RWPE1 (cell line): ENCODE data around the gene PRELID3B.

Experiments used
- CTCF ChIA-PET: fragments of 350-600 bp; sonication (Branson Sonifier 250); formaldehyde crosslinking; extraction: SDS; loops from one replicate; lab custom pipeline; 2021; lab: Yijun Ruan, JAX
- POLR2A ChIA-PET: fragments of 400-600 bp; formaldehyde crosslinking; extraction: SDS; loops from one replicate; lab custom pipeline; 2020; ENCODE audit warnings: antibody characterized with exemption; ENCODE audit not compliant: low non-redundant PET; lab: Yijun Ruan, JAX
- DNase-seq: peaks from one replicate; pipeline ENCODE4 v3.0.0; 2012; ENCODE audit warnings: low spot score
- H3K27ac ChIP-seq: fragments of 450-650 bp; 2 replicates; pipeline ENCODE4 v1.5.1; 2017
- TF ChIP-seq, protein P1 (sequence below): fragments of 450-650 bp; conservative IDR thresholded peaks from 2 replicates; pipeline ENCODE4 v1.5.1; 2017; ENCODE audit warnings: low read depth, mild to moderate bottlenecking

Gene PRELID3B

DNA sequence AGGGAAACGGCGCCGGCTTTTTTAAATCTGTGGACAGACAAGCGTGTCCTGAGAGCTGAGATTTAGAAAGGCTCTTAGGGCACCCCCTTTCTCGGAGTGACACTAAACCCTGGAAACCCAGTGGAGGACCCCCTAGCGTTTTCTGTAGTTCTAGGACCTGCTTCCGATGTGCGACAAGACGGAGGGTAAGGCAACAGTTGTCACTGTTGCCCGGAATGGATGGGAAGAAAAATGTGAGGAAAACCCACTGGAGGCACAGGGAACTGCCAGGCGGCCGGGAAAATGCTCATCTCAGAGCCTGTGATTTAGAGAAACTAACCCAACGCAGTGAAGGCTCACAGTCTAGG, 9.9 kb downstream of the PRELID3B start:
- peak; percentile 56 for DNase-seq
- ChIA-PET POLR2A (interaction anchor here (0.5 to 2.0 kb wide), 10 partner anchors 8 to 202 kb away, joined by 3 to 20 read pairs (median 4); partner anchors contain the start of gene PRELID3B), CTCF (interaction anchor here (0.6 to 1.7 kb wide), 6 partner anchors 22 to 419 kb away, joined by 3 to 5 read pairs (median 4); no protein-coding TSS in a partner anchor)
- TF ChIP-seq, protein P1, sequence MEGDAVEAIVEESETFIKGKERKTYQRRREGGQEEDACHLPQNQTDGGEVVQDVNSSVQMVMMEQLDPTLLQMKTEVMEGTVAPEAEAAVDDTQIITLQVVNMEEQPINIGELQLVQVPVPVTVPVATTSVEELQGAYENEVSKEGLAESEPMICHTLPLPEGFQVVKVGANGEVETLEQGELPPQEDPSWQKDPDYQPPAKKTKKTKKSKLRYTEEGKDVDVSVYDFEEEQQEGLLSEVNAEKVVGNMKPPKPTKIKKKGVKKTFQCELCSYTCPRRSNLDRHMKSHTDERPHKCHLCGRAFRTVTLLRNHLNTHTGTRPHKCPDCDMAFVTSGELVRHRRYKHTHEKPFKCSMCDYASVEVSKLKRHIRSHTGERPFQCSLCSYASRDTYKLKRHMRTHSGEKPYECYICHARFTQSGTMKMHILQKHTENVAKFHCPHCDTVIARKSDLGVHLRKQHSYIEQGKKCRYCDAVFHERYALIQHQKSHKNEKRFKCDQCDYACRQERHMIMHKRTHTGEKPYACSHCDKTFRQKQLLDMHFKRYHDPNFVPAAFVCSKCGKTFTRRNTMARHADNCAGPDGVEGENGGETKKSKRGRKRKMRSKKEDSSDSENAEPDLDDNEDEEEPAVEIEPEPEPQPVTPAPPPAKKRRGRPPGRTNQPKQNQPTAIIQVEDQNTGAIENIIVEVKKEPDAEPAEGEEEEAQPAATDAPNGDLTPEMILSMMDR = peak; percentile 29; the same call in 1 of the 2 replicates
- peak overlapping the region; percentile 85 for H3K27ac ChIP-seq

DNA sequence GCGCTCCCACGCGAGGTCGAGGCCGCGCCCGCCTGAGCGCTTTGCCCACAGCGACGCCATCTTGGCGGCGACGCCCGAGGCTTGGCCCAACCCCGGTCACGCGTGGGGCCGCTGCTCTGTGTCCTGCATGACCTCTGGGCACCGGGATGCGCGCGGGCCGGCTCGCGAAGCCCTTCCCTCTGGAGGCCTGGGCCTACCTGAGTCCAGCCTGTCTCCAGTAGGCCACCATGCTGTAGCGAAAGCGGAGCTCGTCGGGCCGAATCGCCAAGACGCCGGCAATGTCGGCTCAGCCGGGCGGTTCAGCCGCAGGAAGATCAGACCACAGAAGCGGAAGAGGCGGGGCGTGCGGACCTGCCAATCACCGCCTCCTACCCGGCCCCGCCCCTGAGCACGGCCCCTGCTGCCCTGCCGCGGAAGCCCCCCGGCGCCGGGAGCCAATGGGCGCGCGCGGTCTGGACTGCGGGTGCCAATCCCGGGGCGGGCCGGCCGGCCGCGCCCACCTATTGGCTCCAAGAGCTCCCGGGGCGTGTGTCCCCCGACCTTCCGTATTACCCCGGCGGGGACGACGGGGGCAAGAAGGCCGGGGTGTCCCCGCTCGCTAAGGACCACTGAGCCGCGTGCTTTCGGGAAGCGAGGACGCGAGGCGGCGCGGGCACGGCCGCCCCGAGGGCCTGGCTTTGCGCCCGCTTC, 10.4 kb downstream of the PRELID3B start, which contains the start of gene ATP5F1E:
ATP5F1E (minus strand) TSS at position 313 of the 690 bp plus-strand sequence; CDS start at position 229, 84 bp downstream.
- TF ChIP-seq, protein P1 = no peak
- peak within 1 kb of the TSS; percentile 85 for H3K27ac ChIP-seq
- ChIA-PET POLR2A (interaction anchor here (0.5 to 2.0 kb wide), 13 partner anchors 9 to 1819 kb away, joined by 3 to 20 read pairs (median 3); partner anchors contain the start of gene PRELID3B), CTCF (interaction anchor here (0.5 to 1.7 kb wide), 11 partner anchors 19 to 852 kb away, joined by 3 to 6 read pairs (median 3); no protein-coding TSS in a partner anchor)
- peak; percentile 99 for DNase-seq

DNA sequence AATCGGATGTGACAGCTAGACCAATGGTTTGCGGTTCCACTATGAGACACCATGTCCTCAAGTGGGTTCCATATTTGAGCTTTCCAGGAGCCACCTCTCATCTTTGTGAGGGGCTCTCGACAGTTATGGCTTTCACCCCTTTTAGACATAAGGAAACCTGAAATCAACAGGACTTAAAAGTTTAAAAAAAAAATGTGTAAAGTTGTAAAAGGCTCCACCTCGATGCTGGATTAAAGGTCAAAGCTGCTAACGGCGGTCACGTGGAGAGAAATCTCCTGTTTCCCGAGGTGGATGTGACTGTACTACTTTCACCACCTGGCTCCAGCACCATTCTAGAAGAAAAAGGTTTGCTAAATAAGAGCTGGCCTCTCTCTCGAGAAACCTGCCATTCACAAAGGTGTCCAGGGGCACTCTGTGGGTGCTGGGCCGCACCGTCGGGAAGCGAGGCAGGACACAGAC, 11.0 kb downstream of the PRELID3B start:
- TF ChIP-seq, protein P1 = no peak
- ChIA-PET CTCF (interaction anchor here (0.5 to 1.7 kb wide), 6 partner anchors 18 to 851 kb away, joined by 3 to 6 read pairs (median 4); no protein-coding TSS in a partner anchor), POLR2A (interaction anchor here (0.6 to 2.0 kb wide), 6 partner anchors 9 to 1819 kb away, joined by 3 to 20 read pairs (median 3); partner anchors contain the start of gene PRELID3B)
- peak overlapping the region; percentile 85 for H3K27ac ChIP-seq
- DNase-seq = no peak

DNA sequence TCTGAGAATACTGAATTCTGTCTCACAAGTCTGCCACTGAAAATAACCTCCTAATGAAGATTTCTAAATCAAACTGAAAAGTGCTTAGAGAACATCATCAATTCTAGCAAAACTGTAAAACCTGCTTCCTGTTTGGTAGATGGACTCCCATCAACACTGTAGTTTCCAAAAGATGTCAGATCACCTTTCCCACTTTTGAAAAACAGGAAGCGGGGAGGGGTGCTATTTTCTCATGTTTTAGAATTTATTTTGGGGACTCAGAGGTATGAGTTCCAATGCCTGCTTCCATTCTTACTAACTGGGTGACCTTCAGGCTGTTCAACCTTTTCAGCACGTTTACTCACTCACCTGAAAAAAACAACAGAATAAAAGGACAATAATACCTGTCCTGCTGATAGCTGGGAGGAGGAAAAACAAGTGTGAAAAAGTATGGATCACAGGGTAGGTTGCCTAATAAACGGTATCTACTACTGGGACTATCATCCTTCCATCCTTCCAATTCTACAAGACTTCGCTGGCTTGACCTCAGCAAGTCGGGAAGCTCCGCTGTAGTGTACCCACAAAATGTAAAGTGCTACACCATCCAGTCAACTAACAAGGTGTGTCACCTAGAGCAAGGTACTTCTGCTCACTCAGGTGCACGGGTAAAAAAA, 11.5 kb downstream of the PRELID3B start:
- H3K27ac ChIP-seq = no peak overlapping the region
- DNase-seq = no peak
- TF ChIP-seq, protein P1 = no peak
- POLR2A ChIA-PET = interaction anchor here (1.0 to 2.0 kb wide), 2 partner anchors 12 to 21 kb away, joined by 3 to 20 read pairs; partner anchors contain the start of gene PRELID3B
- CTCF ChIA-PET = interaction anchor here (0.5 to 1.7 kb wide), 4 partner anchors 21 to 918 kb away, joined by 3 to 6 read pairs (median 4); no protein-coding TSS in a partner anchor

DNA sequence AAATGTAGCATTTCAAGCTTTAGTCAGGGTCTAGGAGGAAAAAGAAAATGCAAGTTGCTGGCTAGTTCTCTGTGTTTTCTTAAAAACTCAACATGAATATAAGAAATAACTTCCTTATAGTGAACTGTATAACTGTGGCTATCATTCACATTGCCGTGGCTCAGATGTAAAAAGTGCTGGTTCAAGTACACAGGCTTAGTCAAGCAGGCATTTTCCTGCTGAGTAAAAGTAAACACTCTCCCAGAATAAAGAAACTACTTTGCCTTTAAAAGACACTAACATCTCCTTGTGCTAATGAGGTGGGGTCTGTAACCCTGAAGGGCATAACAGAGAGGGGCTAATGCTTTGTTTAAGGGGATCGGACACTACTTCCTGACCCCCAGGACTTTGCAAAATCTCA, 13.8 kb downstream of the PRELID3B start:
- no peak for DNase-seq
- POLR2A ChIA-PET = interaction anchor here (0.6 to 1.0 kb wide), 3 partner anchors 12 to 138 kb away, joined by 3 to 8 read pairs (median 3); no protein-coding TSS in a partner anchor
- TF ChIP-seq, protein P1 = no peak
- H3K27ac ChIP-seq = no peak overlapping the region
- CTCF ChIA-PET = interaction anchor here (0.6 to 0.9 kb wide), 2 partner anchors 19 to 31 kb away, joined by 3 read pairs; no protein-coding TSS in a partner anchor
